ENCODE results near the gene SLC19A1.

DNA sequence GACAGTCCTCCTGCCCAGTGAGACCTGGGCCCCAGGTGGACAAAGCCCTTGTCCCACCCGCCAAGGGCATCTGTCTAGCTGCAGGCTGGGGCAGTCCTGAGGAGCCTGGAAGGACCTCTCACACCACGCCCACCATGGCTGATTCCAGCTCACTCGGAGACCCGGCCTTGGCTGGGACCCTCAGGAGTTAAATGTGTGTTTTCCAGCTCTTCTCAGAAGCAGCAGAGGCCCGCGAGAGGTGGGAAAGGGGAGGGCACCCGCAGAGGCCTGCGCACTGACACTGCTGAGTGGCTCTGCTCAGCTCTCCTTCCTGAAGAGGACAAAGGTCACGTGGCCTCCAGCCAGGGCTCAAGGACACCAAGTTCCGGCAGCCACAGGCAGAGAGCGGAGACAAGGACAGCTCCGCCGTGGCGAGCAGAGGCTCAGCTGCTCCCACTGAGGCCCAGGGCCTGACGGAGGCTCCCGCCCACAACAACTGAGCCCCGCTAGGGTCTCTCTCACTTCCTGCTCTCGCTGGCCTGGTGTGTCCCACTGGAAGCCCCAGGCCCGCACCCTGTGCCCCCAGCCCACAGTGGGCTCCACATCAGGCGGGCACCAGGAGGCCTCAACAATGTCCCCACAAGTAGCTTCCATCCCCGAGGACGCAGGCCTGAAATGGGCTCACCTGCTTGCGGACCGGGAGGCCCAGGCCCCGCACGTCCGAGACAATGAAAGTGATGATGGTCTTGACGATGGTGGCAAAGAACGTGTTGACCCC, 16.9 kb downstream of the SLC19A1 start:
- TF ChIP-seq, protein P1, sequence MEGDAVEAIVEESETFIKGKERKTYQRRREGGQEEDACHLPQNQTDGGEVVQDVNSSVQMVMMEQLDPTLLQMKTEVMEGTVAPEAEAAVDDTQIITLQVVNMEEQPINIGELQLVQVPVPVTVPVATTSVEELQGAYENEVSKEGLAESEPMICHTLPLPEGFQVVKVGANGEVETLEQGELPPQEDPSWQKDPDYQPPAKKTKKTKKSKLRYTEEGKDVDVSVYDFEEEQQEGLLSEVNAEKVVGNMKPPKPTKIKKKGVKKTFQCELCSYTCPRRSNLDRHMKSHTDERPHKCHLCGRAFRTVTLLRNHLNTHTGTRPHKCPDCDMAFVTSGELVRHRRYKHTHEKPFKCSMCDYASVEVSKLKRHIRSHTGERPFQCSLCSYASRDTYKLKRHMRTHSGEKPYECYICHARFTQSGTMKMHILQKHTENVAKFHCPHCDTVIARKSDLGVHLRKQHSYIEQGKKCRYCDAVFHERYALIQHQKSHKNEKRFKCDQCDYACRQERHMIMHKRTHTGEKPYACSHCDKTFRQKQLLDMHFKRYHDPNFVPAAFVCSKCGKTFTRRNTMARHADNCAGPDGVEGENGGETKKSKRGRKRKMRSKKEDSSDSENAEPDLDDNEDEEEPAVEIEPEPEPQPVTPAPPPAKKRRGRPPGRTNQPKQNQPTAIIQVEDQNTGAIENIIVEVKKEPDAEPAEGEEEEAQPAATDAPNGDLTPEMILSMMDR (IDR thresholded peaks at IDR 0.05) = no peak
- no peak for TF ChIP-seq POLR2AphosphoS5 (IDR thresholded peaks at IDR 0.05)
- TF ChIP-seq POLR2A (IDR thresholded peaks at IDR 0.05) = no peak
